IMR-90 (cell line): Measurements from ENCODE around the gene ST8SIA2. TPM values are rescaled to one million over a fixed set of nuclear protein-coding genes. Genes with fewer than 3 reads are reported as not detected.

Experiments
- ATAC-seq: fragments of 200-7000 bp; cut with Tn5 transposase; 2 replicates; pipeline ENCODE4 v1.9.1; 2020; ENCODE audit warnings: low read depth, mild to moderate bottlenecking, moderate library complexity
- BruUV-seq: library from RNA; stranded (reverse); fragments of 400-500 nt; replicated peaks from 2 replicates; lab custom pipeline; 2021; lab: Mats Ljungman, UMichigan
- CTCF ChIA-PET: fragments of 300-600 bp; formaldehyde crosslinking; extraction: SDS; loops from one replicate; lab custom pipeline; 2021; ENCODE audit warnings: antibody characterized with exemption; lab: Yijun Ruan, JAX
- POLR2A ChIA-PET: fragments of 300-600 bp; sonication (Branson Sonifier 250); formaldehyde crosslinking; loops from one replicate; lab custom pipeline; 2022; ENCODE audit warnings: antibody characterized with exemption; ENCODE audit not compliant: unreplicated experiment; lab: Charles Lee
- DNase-seq: peaks from one replicate; pipeline ENCODE4 v3.0.0; 2013
- H2AFZ ChIP-seq: replicated peaks from 2 replicates; pipeline ENCODE3; 2013; ENCODE audit warnings: low read length, mild to moderate bottlenecking; ENCODE audit not compliant: poor library complexity
- H2AK5ac ChIP-seq: 2 replicates; pipeline ENCODE4 v1.6.1; 2013; ENCODE audit warnings: low read depth, low read length, inconsistent platforms
- H2AK9ac ChIP-seq: replicated peaks from 2 replicates; pipeline ENCODE3; 2013; ENCODE audit warnings: mild to moderate bottlenecking, low read depth, low read length, moderate library complexity; ENCODE audit not compliant: poor library complexity
- H2BK120ac ChIP-seq: 2 replicates; pipeline ENCODE4 v1.6.1; 2013; ENCODE audit warnings: low read depth, low read length, inconsistent platforms
- H2BK15ac ChIP-seq: 3 replicates; pipeline ENCODE4 v1.6.1; 2013; ENCODE audit warnings: low read depth, low read length, inconsistent platforms
- H2BK20ac ChIP-seq: 2 replicates; pipeline ENCODE4 v1.6.1; 2013; ENCODE audit warnings: low read depth, mild to moderate bottlenecking, inconsistent platforms, low read length, moderate library complexity
- H2BK5ac ChIP-seq: 2 replicates; pipeline ENCODE4 v1.6.1; 2013; ENCODE audit warnings: mild to moderate bottlenecking, low read depth, low read length, inconsistent platforms; ENCODE audit not compliant: poor library complexity, severe bottlenecking
- H3K14ac ChIP-seq: replicated peaks from 2 replicates; pipeline ENCODE4 v1.6.1; 2013; ENCODE audit warnings: low read depth, low read length, inconsistent platforms
- H3K18ac ChIP-seq: 2 replicates; pipeline ENCODE4 v1.6.1; 2013; ENCODE audit warnings: low read depth, low read length, control low read depth
- H3K23ac ChIP-seq: 2 replicates; pipeline ENCODE4 v1.6.1; 2013; ENCODE audit warnings: low read depth, low read length, inconsistent platforms
- H3K27ac ChIP-seq: 2 replicates; pipeline ENCODE4 v1.5.1; 2013; ENCODE audit warnings: mild to moderate bottlenecking, control low read depth, low read length; ENCODE audit not compliant: insufficient read depth
- H3K27me3 ChIP-seq: 2 replicates; pipeline ENCODE4 v1.6.1; 2013; ENCODE audit warnings: low read length; ENCODE audit not compliant: control insufficient read depth, insufficient read depth
- H3K36me3 ChIP-seq: 2 replicates; pipeline ENCODE4 v1.6.1; 2013; ENCODE audit warnings: low read length, mixed read lengths; ENCODE audit not compliant: control insufficient read depth, insufficient read depth
- H3K4ac ChIP-seq: 2 replicates; pipeline ENCODE4 v1.6.1; 2013; ENCODE audit warnings: low read depth, low read length, inconsistent platforms
- H3K4me1 ChIP-seq: 2 replicates; pipeline ENCODE4 v1.6.1; 2013; ENCODE audit warnings: low read length, mixed read lengths; ENCODE audit not compliant: control insufficient read depth, insufficient read depth
- H3K4me2 ChIP-seq: 2 replicates; pipeline ENCODE4 v1.6.1; 2013; ENCODE audit warnings: low read depth, mild to moderate bottlenecking, control low read depth, low read length, moderate library complexity
- H3K4me3 ChIP-seq: 2 replicates; pipeline ENCODE4 v1.5.1; 2013; ENCODE audit warnings: low read depth, mild to moderate bottlenecking, control low read depth, low read length, moderate library complexity; ENCODE audit not compliant: insufficient read depth
- H3K56ac ChIP-seq: 2 replicates; pipeline ENCODE4 v1.6.1; 2013; ENCODE audit warnings: low read length, inconsistent platforms; ENCODE audit not compliant: insufficient read depth; ENCODE audit errors: extremely low read depth
- H3K79me1 ChIP-seq, 2 experiments: 2 replicates each; pipeline ENCODE4 v1.6.1; 2013; ENCODE audit warnings: low read length in 2 of 2, inconsistent platforms in 1 of 2, low read depth in 1 of 2
- H3K9ac ChIP-seq: 2 replicates; pipeline ENCODE4 v1.6.1; 2013; ENCODE audit warnings: low read depth, low read length, control low read depth
- H3K9me1 ChIP-seq: 2 replicates; pipeline ENCODE4 v1.6.1; 2013; ENCODE audit warnings: low read length, inconsistent platforms; ENCODE audit not compliant: insufficient read depth
- H3K9me3 ChIP-seq: 2 replicates; pipeline ENCODE4 v1.6.1; 2013; ENCODE audit warnings: low read length; ENCODE audit not compliant: control insufficient read depth, insufficient read depth
- H4K20me1 ChIP-seq: 2 replicates; pipeline ENCODE4 v1.6.1; 2013; ENCODE audit warnings: low read length, inconsistent platforms; ENCODE audit not compliant: insufficient read depth
- H4K5ac ChIP-seq: 2 replicates; pipeline ENCODE4 v1.6.1; 2013; ENCODE audit warnings: mild to moderate bottlenecking, low read depth, low read length, control low read depth
- H4K8ac ChIP-seq, 2 experiments: 2 replicates each; pipeline ENCODE4 v1.6.1; 2013; ENCODE audit warnings: low read depth in 2 of 2, low read length in 2 of 2, control low read depth in 1 of 2, inconsistent platforms in 1 of 2
- H4K91ac ChIP-seq: 2 replicates; pipeline ENCODE4 v1.6.1; 2013; ENCODE audit warnings: low read depth, low read length, inconsistent platforms; ENCODE audit not compliant: insufficient read depth
- BHLHE40 ChIP-seq: fragments of 150-350 bp; IDR thresholded peaks from 2 replicates; pipeline ENCODE4 v1.6.1; 2016; ENCODE audit warnings: mild to moderate bottlenecking, low read depth, low read length
- FOS ChIP-seq: fragments of 150-350 bp; IDR thresholded peaks from 2 replicates; pipeline ENCODE4 v1.6.1; 2016; ENCODE audit warnings: low read depth, low read length
- WGBS, 2 experiments: methylation state at CpG; one replicate each; pipeline versions ENCODE4 v1.1.5 to v1.1.7; 2013; ENCODE audit warnings: missing lambda C conversion rate in 2 of 2; ENCODE audit not compliant: insufficient read length in 1 of 2; ENCODE audit errors: extremely low coverage in 2 of 2; 5-methylcytosine and 5-hydroxymethylcytosine counted together
- dilution Hi-C: fragments of 300-500 bp; cut with HindIII; formaldehyde crosslinking; loops from one replicate; pipeline ENCODE4 v1.14.3; 2018; ENCODE audit warnings: low sequenced_read_pairs; ENCODE audit not compliant: unreplicated experiment
- in situ Hi-C: fragments of 300-500 bp; cut with MboI; formaldehyde crosslinking; loops from 3 replicates; pipeline ENCODE4 v1.14.3; 2019; ENCODE audit warnings: low sequenced_read_pairs, inconsistent platforms, mixed read lengths
- intact Hi-C: fragments of 100-400 bp; cut with micrococcal nuclease; formaldehyde crosslinking; loops from 2 replicates; pipeline ENCODE4 v1.10.0; 2022
- polyA plus RNA-seq, 3 experiments: library from polyadenylated mRNA; depleted of rRNA; stranded (reverse); fragments of >200 nt; gene quantifications; 2 replicates each; pipeline ENCODE4 v1.2.3, GENCODE V29; 2012; ENCODE audit warnings: low replicate concordance in 1 of 3
- total RNA-seq: library from RNA; depleted of rRNA; stranded (reverse); fragments of >200 nt; gene quantifications from 2 replicates; pipeline ENCODE4 v1.2.3, GENCODE V29; 2012

ST8SIA2 gene
- total and polyA plus RNA-seq, 2 of the 4 experiments (the other 2 are of a cell fraction): not detected

- Histone ChIP-seq H2AFZ (no peak overlapping the region), H2BK120ac (no peak overlapping the region), H4K91ac (no peak overlapping the region), H2BK20ac (no peak overlapping the region), H3K23ac (no peak overlapping the region), H3K56ac (no peak overlapping the region), H3K18ac (no peak overlapping the region), H3K14ac (no peak overlapping the region), H3K9me1 (no peaks in the 10 kb centered on the region), H2AK9ac (no peak overlapping the region), H4K20me1 (no peaks in the 10 kb centered on the region), H2AK5ac (no peak overlapping the region), H3K9ac (no peak overlapping the region), H3K27me3 (no peaks in the 10 kb centered on the region), H3K79me1 (no peaks in the 10 kb centered on the region), H2BK5ac (no peak overlapping the region), H3K9me3 (no peaks in the 10 kb centered on the region), H3K27ac (no peak overlapping the region), H4K5ac (no peak overlapping the region), H3K36me3 (no peaks in the 10 kb centered on the region), H3K4me3 (no peak overlapping the region), H2BK15ac (no peak overlapping the region), H3K4me1 (no peaks in the 10 kb centered on the region), H3K4ac (no peak overlapping the region), H4K8ac (no peak overlapping the region), H3K4me2 (no peak overlapping the region)
- TF ChIP-seq FOS: no peak
- TF ChIP-seq BHLHE40: no peak
- WGBS, 2 experiments: no CpG with 5 or more reads among the region's 1 CpG
- in situ Hi-C loops (no loop called here), dilution Hi-C loops (no loop called here), intact Hi-C loops (no loop called here)
- no TSS peak for BruUV-seq
- ChIA-PET POLR2A (no interaction called here), CTCF (no interaction called here)
- ATAC-seq (no peak), DNase-seq (no peak)
Observed at GRCh38 chr15:92375057-92375456, 18.6 kb upstream of the ST8SIA2 start.
